HL-60/S4 treated with retinoic acid at 250 ng/mL for 4 days and 3 days (cell line): ENCODE data around the gene PHEX.

ENCODE experiments used
- in situ Hi-C: fragments of 300-500 bp; cut with MboI; formaldehyde crosslinking; loops from 2 replicates; pipeline ENCODE4 v1.7.0; 2022; ENCODE audit warnings: low sequenced_read_pairs

Gene PHEX

DNA sequence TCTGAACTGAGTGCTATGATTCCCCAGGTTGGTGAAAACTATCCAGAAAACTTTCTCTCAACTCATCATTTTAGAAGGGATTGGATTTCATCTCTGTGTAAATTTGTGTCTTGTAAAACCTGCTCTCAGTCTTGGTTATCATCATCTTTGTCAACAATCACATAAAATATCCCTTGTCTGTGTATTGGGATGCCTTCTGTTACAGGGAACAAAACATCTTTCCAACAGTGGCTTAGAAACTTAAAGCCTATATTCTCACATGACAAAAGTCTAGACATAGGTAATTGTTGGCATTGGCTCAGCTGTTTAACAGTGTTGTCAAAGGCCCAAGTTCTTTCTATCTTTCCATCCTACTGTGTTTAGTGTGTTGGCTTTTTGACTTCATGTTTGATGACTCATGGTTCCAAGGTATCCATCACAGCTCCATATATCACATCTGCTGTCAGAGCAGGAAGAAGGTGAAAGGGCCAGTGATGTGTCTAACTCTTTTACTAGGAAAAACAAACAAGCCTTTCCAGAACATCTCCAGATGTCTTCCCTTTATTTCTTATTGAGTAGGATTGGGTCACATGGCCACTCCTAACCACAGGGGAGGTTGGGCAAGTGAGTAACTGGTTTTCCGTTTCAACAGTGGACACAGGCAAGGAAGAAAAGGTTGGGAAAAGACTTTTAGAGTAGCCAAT lies 65.0 kb downstream of the PHEX start:
- in situ Hi-C loops: no loop called here

DNA sequence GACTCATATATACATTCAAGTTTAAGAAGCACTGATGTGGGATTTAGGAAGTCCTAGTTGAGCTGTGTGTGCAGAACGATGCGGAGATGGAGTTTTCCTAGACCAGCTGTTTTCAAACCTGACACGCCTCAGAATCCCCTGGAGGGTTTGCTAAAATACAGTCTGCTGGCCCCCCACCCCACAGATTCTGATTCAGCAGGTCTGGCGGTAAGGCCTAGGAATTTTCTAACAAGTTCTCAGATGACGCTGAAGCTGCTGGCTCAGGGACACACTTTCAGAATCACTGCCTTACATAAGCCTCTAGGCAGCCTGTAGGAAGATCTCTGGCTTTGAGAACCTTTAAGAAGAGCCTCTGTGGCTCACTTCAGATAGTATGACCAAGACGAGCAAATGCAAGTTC lies 73.1 kb downstream of the PHEX start:
- in situ Hi-C loops: no loop called here

DNA sequence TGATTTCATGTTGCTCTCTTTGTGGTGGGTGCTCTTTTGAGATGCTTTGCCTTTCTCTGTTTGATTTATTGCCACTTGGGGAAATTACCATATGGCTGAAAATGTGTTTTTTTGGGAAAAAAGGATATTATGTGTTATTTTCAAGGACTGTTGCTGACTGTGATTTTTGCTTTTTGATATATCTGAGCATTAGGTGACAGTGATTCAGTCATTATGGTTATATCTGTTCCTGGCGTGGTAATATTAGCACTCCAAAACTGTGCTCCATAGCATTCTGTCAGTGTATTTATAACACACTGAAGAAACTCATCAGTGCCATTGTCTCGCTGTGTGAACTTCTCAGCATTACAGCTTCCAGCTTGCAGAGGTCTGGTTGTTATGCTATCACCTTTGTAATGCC lies 73.8 kb downstream of the PHEX start:
- in situ Hi-C loops: no loop called here

DNA sequence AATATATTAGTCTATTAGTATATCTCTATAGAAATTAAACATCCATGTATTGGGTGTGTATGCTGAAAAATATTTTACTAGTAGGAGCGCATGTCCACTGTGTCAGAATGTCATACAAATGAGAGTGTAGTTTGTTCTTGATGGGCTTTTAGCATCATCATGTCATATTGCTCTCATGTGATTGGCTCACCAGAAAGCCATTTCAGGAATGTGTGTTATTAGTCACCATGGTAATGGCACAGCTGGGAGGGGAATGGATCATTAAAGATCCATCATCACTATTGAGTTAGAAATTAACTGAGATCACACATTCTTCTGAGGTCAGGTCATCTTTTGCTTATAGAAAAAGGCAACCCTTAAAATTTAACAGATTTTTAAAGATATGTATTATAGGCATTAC lies 77.3 kb downstream of the PHEX start:
- in situ Hi-C loops: no loop called here

DNA sequence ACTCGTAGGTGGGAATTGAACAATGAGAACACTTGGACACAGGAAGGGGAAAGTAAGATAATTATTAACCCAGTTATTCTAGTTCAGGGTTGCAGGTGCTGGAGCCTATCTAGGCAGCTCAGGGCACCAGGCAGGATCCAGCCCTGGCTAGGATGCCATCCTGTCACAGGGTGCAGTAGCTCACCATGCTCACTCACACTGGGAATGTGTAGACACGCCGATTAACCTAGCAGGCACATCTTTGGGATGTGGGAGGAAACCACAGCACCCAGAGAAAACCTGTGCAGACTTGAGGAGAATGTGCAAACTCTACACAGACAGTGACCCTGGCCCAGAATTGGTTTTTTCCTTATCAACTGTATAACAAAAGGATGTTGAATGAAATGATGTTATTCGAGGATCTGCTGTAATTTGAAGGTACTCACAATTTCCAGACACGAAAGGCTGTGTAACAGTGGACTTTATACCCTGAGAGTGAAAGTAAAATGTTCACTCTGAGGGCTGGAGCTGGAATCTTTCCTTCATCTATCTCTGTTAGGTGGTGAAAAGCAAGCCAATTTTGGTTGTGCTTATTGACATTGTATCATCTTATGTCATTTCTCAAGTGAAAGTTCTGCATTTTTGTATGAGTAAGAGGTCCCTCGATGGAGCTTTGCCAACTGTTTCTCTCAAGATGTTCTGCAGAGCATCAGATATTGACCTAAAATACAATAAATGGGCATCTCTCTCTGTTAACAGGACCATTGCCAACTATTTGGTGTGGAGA lies 78.8 kb downstream of the PHEX start:
- in situ Hi-C loops: no loop called here

DNA sequence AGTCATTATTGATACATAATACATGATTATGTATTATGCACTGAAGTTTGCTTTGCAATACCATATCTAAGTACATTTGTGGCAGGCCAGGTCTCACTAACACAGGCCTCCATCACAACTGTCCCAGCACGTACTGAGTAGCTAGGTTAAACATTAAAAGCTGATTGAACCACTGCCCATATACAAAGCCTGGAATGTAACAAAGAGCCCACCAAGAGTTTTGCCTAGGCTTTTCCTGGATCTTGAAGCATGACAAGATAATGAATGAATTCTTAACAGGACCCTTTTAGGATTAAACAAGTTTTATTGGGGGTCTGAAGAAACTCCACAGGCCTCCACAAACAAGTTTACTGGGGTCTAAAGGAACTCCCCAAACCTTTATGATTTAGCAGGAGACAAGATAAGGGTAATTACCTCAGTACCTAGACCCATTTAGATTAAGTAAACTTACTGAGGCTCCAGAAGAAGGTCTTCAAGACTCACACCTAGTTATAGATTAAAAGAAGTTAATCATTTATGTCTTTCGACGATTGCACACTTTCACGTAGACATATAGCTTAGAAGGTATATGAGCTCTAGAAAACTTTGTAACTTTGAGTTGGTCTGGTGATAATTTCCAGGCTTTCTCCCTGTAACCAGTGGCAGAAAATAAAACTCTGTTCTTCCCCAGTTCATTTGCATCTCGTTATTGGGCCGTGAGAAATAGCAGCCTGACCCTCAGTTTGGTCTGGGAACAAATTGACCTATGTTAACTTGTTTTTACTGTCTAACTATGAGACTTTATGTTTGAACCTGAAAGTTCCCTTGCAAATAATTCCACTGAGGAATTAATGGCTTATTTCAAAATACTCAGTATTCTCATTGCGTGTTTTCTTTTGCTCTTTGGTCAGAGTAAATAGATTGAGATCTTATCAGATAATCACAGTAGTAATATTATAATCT lies 84.8 kb downstream of the PHEX start:
- in situ Hi-C loops: no loop called here

DNA sequence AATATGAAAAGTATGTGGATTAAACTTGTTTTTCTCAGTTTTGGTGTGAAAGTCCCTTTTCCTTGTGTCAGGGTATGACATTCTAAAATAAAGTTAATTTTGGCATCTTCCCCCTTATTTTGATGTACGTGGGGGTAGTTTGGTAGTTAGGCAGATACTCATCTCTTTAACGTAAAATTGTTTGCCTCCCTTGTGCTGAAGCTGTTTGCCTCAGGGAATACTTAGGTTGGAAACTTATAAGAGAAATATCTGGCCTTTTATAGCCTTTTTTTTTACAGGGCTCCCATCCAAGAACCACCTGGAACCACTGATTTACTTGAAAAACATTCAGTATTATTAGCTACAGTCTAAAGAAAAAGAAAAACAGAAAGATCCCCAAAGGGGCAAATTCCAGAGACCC lies 85.5 kb downstream of the PHEX start:
- in situ Hi-C loops: no loop called here

DNA sequence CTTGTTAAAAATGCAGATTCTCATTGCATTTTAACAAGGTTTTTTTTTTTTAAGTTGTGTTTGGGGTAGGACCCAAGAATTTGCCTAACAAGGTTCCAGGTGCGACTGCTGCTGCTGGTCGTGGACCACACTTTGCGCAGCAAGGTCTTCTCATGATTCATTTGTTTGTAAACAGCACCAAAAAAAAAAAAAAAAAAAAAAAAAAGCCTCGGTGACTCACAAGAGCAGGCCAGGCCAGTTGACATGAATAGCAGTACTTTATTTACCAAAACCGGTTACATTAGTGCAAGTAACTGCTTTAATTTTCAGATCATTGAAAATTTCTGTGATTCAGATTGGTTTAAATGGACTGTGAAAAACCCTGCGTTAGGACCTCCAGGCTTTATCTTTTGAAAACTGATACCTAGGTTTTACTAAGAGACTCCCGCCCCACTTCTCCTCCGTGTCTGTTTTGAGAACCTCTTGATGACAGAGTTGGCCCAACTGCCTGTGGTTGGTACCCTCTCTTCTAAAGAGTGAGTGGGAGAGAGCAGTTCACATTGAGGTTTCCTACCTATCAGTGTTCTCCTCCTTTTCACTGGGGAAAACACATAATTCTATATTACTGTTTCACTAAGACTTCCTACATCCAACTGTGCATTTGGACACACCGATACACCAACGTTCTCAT lies 86.2 kb downstream of the PHEX start:
- in situ Hi-C loops: no loop called here

DNA sequence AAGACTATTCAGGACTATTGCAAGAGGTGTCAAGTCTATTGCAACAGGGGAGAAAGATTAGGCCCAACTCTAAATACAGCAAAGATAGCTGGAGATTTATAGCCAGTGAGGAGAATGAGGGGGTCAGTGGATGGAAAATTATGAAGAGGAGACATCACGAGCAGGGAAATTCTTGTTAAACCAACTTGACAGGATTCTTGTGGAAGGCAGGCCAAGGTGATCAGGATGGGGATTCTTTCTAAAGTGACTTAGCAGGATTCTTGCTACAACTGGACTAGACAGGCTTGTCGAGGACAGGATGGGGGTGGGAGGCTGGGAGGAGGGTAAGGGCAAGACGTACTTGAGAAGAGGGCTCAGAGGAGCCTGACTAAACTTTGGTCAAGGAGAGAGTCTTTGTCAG lies 89.0 kb downstream of the PHEX start:
- in situ Hi-C loops: no loop called here

DNA sequence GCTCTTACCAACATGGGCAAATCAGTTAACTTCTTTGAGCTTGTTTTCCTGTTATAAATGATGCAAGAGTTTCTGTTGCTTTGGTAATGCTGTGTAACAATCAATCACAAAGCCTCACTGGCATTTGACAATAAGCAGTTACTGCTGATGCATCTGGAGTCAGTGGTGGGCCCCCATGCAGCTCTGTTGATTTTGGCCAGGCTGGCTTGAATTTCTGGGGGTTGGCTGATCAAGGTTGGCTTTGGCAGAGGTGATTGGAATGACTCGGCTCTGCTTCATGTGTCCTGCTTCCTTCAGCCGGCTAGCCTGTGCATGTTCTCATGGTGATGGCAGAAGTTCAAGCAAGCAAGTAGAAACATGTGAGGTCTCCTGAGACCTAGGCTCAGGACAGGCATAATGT lies 90.4 kb downstream of the PHEX start:
- in situ Hi-C loops: no loop called here

DNA sequence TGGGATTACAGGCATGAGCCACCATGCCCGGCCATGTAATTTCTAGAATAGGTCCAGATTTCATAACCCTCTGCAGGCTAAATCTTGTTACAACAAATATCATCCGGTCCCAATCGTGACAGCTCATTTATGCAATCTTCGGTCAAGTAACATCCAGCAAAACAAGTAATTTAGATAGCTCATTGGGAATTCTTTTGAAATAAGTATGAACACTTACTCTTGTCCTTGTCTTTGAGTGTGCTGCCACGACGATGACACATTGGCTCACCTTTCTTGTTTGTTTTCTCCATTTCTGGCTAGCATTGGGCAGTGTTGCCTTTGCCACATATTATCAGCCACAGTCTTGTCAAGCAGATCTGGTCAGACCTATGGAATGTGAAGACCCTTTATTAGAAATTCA lies 92.0 kb downstream of the PHEX start:
- in situ Hi-C loops: no loop called here

DNA sequence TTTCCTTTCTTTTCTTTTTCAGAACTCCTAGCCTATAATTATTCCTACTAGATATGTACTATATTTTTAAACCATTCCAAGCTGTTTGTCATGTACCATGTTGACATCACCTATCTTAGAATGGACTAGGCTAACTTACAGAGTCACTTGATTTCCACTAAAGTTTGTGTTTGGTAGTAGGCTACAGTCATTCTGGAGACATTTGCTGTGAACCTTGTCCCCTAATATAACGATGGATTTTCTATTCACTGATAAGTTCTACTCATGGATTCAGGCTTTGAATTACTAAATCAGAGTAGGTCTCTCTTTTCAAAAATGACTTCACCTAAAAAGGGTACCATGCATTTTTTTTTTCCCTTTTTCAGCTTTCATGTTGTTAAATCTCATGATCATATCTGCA lies 93.4 kb downstream of the PHEX start:
- in situ Hi-C loops: no loop called here

DNA sequence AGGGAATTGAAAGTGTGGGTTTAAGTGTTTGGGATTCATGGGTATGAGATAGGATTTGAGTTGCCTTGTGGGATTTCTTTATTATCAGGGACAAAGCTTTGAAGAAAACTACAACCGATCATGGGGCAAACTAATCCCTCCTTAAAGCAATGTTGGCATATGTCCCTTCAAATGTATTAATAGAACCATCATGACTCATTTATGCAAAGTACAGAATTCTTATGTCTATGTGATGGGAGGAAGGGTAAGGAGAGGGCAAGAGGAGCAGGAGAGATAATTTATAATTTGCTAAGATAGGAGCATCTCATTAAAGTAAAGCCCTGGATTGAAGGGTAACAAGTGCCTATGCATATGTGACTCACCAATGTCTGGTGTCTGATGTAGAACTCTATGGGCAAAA lies 94.2 kb downstream of the PHEX start:
- in situ Hi-C loops: no loop called here

DNA sequence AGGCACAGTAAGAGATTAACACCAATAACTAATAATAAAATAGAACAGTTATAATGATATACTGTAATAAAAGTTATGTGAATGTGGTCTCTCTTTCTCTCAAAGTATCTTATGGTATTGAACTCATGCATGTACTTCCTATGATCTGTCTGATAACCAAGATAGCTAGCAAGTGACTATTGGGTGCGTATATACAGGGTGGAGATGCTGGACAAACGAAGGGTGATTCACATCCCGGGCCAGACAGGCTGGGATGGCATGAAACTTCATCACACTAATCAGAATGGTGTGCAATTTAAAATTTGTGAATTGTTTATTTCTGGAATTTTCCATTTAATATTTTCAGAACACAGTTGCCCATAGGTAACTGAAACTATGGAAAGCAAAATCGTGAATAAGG lies 96.8 kb downstream of the PHEX start:
- in situ Hi-C loops: no loop called here

DNA sequence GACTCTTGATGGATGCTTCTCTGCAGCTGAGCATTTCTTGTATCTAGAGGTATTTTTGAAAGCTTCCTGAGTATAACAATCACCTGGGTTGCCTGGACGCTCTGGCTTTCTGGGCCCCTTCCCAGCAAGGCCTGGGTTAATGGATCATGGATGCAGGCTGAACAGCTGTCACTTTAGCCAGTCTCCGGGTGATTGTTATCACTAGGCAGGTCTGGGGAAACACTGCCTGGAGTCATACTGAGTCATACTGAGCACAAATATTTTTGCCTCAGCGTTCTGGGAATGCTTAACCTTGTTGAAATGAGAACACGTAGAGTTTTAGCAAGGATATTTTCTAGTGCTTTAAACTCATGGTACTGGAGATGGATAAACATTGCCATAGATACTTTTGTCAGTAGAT lies 102.6 kb downstream of the PHEX start:
- in situ Hi-C loops: no loop called here

DNA sequence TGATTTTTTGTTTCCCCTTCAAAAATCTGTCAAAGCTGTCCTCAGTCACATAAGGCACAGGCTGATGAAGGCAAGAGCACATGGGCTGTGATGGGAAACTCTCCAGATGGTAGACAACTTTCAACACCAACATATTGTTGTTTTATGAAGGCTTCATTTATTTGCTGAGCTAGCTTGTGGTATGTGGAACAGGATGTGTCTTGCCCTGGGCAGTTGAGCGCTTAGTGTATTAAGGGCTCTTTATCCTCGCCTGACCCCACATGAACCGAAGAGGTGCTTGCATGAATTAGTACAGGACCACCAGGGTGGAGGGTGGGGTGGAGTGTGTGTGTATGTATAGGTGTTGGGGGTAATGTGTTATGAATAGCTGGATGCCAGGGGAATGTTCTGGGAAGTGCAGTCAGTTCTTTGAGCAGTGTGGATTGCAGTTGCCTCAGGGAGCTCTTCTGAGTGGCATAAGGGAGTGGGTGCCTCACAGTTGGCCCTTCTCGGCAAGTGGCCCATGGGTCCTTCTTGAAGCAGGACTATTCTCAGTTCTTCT lies 103.1 kb downstream of the PHEX start:
- in situ Hi-C loops: no loop called here

DNA sequence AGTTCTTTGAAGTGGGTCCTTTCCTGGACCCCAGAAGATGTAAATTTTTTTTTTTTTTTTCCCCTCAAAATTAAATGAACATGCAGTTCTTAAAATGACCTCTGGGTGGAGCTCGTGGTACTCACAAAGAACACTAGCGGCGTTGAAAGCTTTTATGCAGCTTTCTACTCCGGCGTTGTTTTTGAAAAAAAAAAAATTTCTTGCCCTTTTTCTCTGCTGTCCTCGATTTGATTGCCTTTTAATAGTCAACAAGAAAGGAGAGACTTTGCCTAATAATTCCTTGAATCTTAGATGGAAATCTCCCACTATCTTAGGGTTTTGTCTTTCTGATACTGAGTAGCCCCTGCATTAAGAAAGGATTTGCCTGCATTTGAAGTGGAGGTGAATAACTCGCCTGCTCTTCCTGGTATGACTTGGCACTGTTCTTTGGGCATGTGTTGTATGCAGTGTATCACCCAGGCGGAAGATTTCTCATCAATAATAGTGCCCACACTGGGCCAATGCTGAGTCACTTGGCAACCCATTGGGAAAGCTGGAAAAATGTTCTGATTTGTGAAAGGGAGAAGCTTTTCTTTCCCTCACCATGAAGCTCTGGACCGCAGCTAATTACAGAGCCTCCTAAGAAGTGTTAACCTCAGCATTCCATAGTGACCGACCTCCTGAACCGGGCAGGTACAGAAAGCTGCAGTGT lies 104.0 kb downstream of the PHEX start:
- in situ Hi-C loops: no loop called here

DNA sequence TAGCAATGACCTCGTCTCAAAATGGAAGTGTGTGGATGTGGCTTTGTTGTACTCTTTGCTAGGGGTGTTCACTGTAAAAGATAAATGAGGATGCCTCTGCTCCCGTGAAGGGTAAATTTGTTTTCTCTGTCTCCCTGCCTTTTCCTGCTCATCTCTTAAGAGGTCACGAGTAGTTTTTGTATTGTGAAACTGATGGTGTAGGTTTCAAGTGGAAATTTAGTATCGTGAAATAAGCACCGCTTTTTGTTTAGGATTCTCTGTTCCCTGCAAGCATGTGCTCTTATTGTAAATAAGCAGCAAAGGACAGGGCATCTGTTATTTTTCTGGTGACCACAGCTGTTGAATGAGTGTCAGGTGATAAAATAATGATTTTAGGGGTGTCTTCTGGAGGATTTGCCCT lies 104.6 kb downstream of the PHEX start:
- in situ Hi-C loops: no loop called here

DNA sequence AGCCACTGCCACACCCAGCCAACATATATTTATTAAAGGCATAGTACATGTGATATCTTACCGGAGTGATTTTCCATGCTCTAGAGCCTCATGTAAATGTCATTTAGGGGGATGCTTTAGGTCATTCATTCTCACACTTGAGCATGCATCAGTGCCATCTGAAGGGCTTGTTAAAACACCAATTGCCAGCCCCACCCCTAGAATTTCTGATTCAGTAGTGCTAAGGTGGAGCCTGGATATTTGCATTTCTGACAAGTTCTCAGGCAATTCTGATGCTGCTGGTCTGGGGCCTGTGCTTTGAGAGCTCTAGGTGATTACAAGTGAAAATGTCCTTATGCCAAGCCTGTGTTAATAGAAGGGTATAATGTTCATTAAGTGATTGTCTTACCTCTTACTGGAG lies 107.7 kb downstream of the PHEX start:
- in situ Hi-C loops: no loop called here

DNA sequence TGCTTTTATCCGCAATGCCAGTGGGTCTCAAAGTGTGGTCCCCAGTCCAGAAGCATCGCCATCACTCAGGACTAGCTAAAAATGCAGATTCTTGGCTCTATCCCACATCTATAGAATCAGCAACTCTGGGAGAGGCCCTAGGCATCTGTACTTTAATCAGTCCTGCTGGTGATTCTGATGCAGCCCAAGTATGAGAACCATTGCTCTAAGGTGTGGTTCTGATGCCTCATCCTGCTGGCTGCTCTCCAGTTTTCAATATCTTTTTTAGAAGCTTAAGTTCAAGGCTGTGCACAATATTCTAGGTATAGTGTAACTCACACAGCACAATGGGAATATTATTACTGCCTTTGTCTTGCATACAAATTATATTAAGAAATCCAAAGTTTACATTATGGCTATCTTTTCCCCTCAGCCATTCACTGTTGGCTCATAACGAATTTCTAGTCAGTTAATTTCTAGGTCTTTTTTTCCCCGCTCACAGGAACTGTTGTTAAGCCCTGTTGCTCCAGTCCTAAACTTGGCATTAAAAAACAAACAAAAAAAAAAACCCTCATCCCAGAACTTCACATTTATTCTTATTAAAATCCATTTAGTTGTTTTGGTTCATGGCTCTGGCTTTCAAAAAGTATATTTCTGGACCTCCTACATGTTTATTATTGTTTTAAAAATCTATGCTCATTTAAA lies 109.1 kb downstream of the PHEX start:
- in situ Hi-C loops: no loop called here
